IMR-90 (cell line): Measurements from ENCODE around the gene FUT6.
"Not testable (repeated sequence)": the region's sequence is repeated elsewhere in the genome, so short reads cannot be mapped to it uniquely, and the experiment has no call there.

Source experiments
- ELK1 ChIP-seq: fragments of 150-350 bp; IDR thresholded peaks from 2 replicates; pipeline ENCODE4 v1.6.1; 2016; ENCODE audit warnings: low read depth, mild to moderate bottlenecking, low read length, moderate library complexity, borderline replicate concordance
- MXI1 ChIP-seq: IDR thresholded peaks from 2 replicates; pipeline ENCODE4 v1.6.1; 2012; ENCODE audit warnings: low read depth, mild to moderate bottlenecking, low read length, moderate library complexity, borderline replicate concordance
- POLR2A ChIP-seq: IDR thresholded peaks from 2 replicates; pipeline ENCODE4 v1.6.1; 2012; ENCODE audit warnings: mild to moderate bottlenecking, low read depth, low read length
- RAD21 ChIP-seq: IDR thresholded peaks from 2 replicates; pipeline ENCODE4 v1.6.1; 2012; ENCODE audit warnings: low read length, improper control_type of control experiment
- TF ChIP-seq, protein P1 (sequence below): conservative IDR thresholded peaks from 2 replicates; pipeline ENCODE4 v1.5.1; 2012; ENCODE audit warnings: mild to moderate bottlenecking, low read depth, low read length, improper control_type of control experiment

DNA sequence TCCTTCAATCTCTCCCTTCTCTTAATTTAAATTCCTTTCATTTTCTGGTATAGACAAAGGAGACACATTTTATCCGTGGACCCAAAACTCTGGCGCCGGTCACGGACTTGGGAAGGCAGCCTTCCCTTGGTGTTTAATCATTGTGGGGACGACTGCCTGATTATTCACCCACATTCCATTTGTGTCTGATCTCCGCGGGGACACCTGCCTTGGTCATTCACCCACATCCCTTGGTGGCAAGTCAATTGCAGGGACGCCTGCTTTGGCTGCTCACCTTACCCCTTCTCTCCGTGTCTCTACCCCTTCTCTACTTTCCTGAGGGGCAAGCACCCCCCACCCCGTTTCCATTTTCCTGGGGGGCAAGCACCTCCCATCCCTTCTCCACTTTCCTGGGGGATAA, 8.3 kb upstream of the FUT6 start:
- TF ChIP-seq, protein P1, sequence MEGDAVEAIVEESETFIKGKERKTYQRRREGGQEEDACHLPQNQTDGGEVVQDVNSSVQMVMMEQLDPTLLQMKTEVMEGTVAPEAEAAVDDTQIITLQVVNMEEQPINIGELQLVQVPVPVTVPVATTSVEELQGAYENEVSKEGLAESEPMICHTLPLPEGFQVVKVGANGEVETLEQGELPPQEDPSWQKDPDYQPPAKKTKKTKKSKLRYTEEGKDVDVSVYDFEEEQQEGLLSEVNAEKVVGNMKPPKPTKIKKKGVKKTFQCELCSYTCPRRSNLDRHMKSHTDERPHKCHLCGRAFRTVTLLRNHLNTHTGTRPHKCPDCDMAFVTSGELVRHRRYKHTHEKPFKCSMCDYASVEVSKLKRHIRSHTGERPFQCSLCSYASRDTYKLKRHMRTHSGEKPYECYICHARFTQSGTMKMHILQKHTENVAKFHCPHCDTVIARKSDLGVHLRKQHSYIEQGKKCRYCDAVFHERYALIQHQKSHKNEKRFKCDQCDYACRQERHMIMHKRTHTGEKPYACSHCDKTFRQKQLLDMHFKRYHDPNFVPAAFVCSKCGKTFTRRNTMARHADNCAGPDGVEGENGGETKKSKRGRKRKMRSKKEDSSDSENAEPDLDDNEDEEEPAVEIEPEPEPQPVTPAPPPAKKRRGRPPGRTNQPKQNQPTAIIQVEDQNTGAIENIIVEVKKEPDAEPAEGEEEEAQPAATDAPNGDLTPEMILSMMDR: not testable (repeated sequence)
- TF ChIP-seq POLR2A, MXI1, ELK1, RAD21: not testable (repeated sequence)
